Measurements from ENCODE around the gene HIPK2. TPM values are rescaled to one million over a fixed set of nuclear protein-coding genes. Genes with fewer than 3 reads are reported as not detected.
A peak's percentile ranks its signal among the peaks of the same experiment; 100 is the strongest.

Gene HIPK2
- total and polyA plus RNA-seq, 7 donors = 2.4 to 15.7 (median 7.9) TPM

GRCh38 chr7:139706837-139707236 lies 71.0 kb downstream of the HIPK2 start:
- no peak for TF ChIP-seq CTCF (IDR thresholded peaks at IDR 0.05)
- no peak for TF ChIP-seq EP300 (IDR thresholded peaks at IDR 0.05)
- no peak for TF ChIP-seq POLR2AphosphoS5 (IDR thresholded peaks at IDR 0.05)
- TF ChIP-seq POLR2A (IDR thresholded peaks at IDR 0.05) = no peak
- WGBS, 2 donors = 86 to 87% methylated on average over 9 of the region's 9 CpGs
- H3K4me3 ChIP-seq = no peak overlapping the region
- H3K4me1 ChIP-seq = peaks cover 0 to 34% (median 12%) of the 10 kb centered on the region in 4 donors
- DNase-seq = no peak
- H3K27ac ChIP-seq = no peak overlapping the region
- H3K36me3 ChIP-seq = peaks cover 0 to 5% (median 0%) of the 10 kb centered on the region in 4 donors
- no peaks in the 10 kb centered on the region for H3K9me3 ChIP-seq
- intact Hi-C loops (cut with DNase I) = no loop called here
- no peaks in the 10 kb centered on the region for H3K27me3 ChIP-seq

- DNase-seq = no peak
- Histone ChIP-seq H3K27ac (no peak overlapping the region), H3K36me3 (peaks cover 0 to 5% (median 0%) of the 10 kb centered on the region in 4 donors), H3K4me3 (no peak overlapping the region), H3K27me3 (no peaks in the 10 kb centered on the region), H3K4me1 (peaks cover 0 to 26% (median 12%) of the 10 kb centered on the region in 4 donors), H3K9me3 (no peaks in the 10 kb centered on the region)
- no peak for TF ChIP-seq EP300 (IDR thresholded peaks at IDR 0.05)
- TF ChIP-seq POLR2A (IDR thresholded peaks at IDR 0.05) = no peak
- no peak for TF ChIP-seq POLR2AphosphoS5 (IDR thresholded peaks at IDR 0.05)
- TF ChIP-seq CTCF (IDR thresholded peaks at IDR 0.05) = no peak
- WGBS, 2 donors = 85 to 92% methylated on average over 8 of the region's 8 CpGs
- intact Hi-C loops (cut with DNase I) = no loop called here
Measured at GRCh38 chr7:139704308-139704879, 73.4 kb downstream of the HIPK2 start.

DNA sequence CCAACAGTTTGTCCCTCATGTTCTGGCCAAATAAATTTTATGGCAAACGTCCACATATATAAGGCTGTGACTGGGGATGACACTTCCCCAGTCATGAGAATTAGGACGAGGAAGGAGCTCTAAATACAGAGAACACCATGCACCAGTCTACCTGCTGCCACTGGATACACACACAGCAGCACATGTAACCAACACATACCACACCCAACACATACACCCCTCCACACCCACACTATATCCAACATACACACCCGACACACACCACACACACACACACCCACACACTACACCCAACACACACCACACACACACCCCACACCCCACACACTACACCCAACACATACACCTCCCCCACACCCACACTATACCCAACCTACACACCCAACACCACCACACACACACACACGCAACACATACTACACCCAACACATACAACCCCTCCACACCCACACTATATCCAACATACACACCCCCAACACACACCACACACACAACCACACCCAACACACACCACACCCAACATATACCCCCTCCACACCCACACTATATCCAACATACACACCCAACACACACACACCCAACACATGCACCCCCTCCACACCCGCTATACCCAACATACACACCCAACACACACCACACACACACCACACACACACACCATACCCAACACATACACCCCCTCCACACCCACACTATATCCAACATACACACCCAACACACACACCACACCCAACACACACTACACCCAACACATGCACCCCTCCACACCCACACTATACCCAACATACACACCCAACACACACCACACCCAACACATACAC lies 74.1 kb downstream of the HIPK2 start:
- Histone ChIP-seq H3K27me3 (no peaks in the 10 kb centered on the region), H3K9me3 (no peaks in the 10 kb centered on the region), H3K4me3 (no peak overlapping the region), H3K27ac (peak overlapping the region in 2 of 4 donors; percentile 31 to 54), H3K36me3 (peaks cover 0 to 5% (median 0%) of the 10 kb centered on the region in 4 donors), H3K4me1 (peaks cover 0 to 25% (median 12%) of the 10 kb centered on the region in 4 donors)
- TF ChIP-seq EP300 (IDR thresholded peaks at IDR 0.05) = no peak
- no peak for TF ChIP-seq POLR2A (IDR thresholded peaks at IDR 0.05)
- TF ChIP-seq CTCF (IDR thresholded peaks at IDR 0.05) = no peak
- no peak for DNase-seq
- WGBS, 2 donors = 71 to 80% methylated on average over 5 of the region's 5 CpGs
- intact Hi-C loops (cut with DNase I) = no loop called here

DNA sequence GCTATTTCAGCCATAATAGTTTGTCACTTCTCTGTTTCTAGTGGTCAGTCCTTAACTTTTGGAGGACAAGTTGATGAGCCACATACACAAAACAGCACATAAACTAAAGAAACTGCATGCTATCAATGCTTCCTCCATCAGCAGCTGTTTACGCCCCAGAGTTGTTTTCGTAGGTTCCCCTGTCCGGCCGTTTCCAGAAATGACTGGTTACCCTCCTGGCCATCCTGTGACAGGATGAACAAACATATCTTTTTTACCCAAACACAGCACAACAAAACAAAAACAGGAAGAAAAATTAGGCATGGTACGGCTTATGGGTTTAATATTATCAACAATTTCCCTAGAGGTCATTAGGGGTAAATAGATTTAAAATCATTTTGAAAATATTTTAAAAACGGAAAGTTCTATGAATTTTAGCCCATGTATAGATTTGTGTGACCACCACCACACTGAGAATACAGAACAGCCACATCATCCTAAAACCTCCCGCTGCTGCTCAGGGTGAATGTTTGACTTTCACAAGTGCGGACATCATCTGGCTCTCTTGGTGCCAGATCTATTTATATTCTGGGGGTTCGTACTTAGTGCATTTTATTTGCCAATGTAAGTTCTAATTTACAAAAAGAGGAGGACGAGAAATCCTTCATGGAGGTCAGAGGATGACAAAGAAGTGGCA lies 74.8 kb downstream of the HIPK2 start:
- TF ChIP-seq CTCF (IDR thresholded peaks at IDR 0.05) (no peak), POLR2AphosphoS5 (IDR thresholded peaks at IDR 0.05) (no peak), EP300 (IDR thresholded peaks at IDR 0.05) (no peak)
- intact Hi-C loops (cut with DNase I) = no loop called here
- no peak for DNase-seq
- Histone ChIP-seq H3K4me1 (peaks cover 0 to 25% (median 12%) of the 10 kb centered on the region in 4 donors), H3K27ac (peak overlapping the region in 2 of 4 donors; percentile 31 to 54), H3K27me3 (no peaks in the 10 kb centered on the region), H3K36me3 (peaks cover 0 to 5% (median 0%) of the 10 kb centered on the region in 4 donors), H3K9me3 (no peaks in the 10 kb centered on the region), H3K4me3 (no peak overlapping the region)
- WGBS, 2 donors = 76 to 79% methylated on average over 10 of the region's 10 CpGs
